ENCODE results near the gene RSRC1. TPM values are rescaled to one million over a fixed set of nuclear protein-coding genes. Genes with fewer than 3 reads are reported as not detected.

The RSRC1 gene
- total RNA-seq, 1 experiment from 2014 or later, result 37.9 TPM

DNA sequence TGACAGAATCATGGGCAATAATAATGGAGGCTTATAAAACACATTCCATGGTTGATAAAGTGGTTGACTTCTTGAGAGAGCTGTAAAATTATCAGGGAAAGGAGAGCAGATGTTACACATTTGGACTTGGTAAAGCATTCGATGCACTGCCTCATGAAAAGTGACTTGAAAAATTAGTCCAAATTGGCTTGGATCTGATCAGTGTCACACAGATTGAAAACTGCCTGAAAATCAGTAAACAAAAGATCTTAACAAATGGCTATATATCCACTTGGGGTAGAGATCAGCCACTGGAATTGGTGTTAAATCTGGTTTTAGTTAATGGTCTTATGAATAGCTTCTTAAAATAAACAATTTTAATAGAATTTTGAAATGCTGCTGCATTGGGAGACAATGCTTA lies 24.0 kb upstream of the RSRC1 start:
- peaks cover 21% of the 10 kb centered on the region for H3K27me3 Mint-ChIP-seq (ENCODE audit: low read depth)
- no peak overlapping the region for H4K91ac ChIP-seq (ENCODE audit: insufficient read length, low read depth, low read length)
- TF ChIP-seq, protein P1, sequence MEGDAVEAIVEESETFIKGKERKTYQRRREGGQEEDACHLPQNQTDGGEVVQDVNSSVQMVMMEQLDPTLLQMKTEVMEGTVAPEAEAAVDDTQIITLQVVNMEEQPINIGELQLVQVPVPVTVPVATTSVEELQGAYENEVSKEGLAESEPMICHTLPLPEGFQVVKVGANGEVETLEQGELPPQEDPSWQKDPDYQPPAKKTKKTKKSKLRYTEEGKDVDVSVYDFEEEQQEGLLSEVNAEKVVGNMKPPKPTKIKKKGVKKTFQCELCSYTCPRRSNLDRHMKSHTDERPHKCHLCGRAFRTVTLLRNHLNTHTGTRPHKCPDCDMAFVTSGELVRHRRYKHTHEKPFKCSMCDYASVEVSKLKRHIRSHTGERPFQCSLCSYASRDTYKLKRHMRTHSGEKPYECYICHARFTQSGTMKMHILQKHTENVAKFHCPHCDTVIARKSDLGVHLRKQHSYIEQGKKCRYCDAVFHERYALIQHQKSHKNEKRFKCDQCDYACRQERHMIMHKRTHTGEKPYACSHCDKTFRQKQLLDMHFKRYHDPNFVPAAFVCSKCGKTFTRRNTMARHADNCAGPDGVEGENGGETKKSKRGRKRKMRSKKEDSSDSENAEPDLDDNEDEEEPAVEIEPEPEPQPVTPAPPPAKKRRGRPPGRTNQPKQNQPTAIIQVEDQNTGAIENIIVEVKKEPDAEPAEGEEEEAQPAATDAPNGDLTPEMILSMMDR (conservative IDR thresholded peaks at IDR 0.05), result no peak
- no peaks in the 10 kb centered on the region for H3K79me1 ChIP-seq (ENCODE audit: insufficient read depth, low read depth, low read length, poor library complexity, severe bottlenecking)
- H2BK120ac ChIP-seq (ENCODE audit: low read depth, low read length, poor library complexity, severe bottlenecking), result no peak overlapping the region
- H3K18ac ChIP-seq (ENCODE audit: insufficient read length, low read depth, low read length), result no peak overlapping the region
- no peaks in the 10 kb centered on the region for H3K27me3 ChIP-seq (ENCODE audit: insufficient read depth, low read length)
- no peak overlapping the region for H2BK15ac ChIP-seq (ENCODE audit: low read depth, low read length)
- no peak overlapping the region for H3K56ac ChIP-seq (ENCODE audit: insufficient read length, low read depth, low read length)
- H3K4me2 ChIP-seq (ENCODE audit: insufficient read depth, insufficient read length, low read length), result no peak overlapping the region
- no peak overlapping the region for H2BK20ac ChIP-seq (ENCODE audit: low read depth, low read length, poor library complexity, severe bottlenecking)
- H3K4me1 Mint-ChIP-seq, result no peaks in the 10 kb centered on the region
- no peak overlapping the region for H3K27ac ChIP-seq (ENCODE audit: insufficient read length, low read depth, low read length)
- no peaks in the 10 kb centered on the region for H3K4me1 ChIP-seq (ENCODE audit: insufficient read depth, low read length)
- no peak for DNase-seq
- no peaks in the 10 kb centered on the region for H3K36me3 Mint-ChIP-seq (ENCODE audit: insufficient read depth in 1 of 3, low read depth in 3 of 3)
- no peak overlapping the region for H2BK5ac ChIP-seq (ENCODE audit: insufficient read length, low read length)
- no peaks in the 10 kb centered on the region for H4K20me1 ChIP-seq (ENCODE audit: control insufficient read depth, insufficient read depth, insufficient read length)
- no peak overlapping the region for H2BK12ac ChIP-seq (ENCODE audit: insufficient read length, low read depth, low read length)
- H3K23ac ChIP-seq (ENCODE audit: insufficient read length, low read depth, low read length), result no peak overlapping the region
- WGBS (ENCODE audit: extremely low coverage, insufficient read length, low lambda C conversion rate), result no CpG with 5 or more reads among the region's 1 CpG
- H3K79me2 ChIP-seq (ENCODE audit: insufficient read depth, low read length), result no peaks in the 10 kb centered on the region
- H3K23me2 ChIP-seq (ENCODE audit: insufficient read length, low read depth, low read length, poor library complexity, severe bottlenecking), result no peaks in the 10 kb centered on the region
- no peak overlapping the region for H3K14ac ChIP-seq (ENCODE audit: insufficient read depth, low read length)
- no peaks in the 10 kb centered on the region for H3K9me3 Mint-ChIP-seq
- no peak overlapping the region for H2AK5ac ChIP-seq (ENCODE audit: insufficient read length, low read length)
- H3K9ac ChIP-seq (ENCODE audit: extremely low read depth, insufficient read length, low read length), result no peak overlapping the region
- no peak overlapping the region for H4K5ac ChIP-seq (ENCODE audit: insufficient read length, low read depth, low read length)
- no peak overlapping the region for H3K27ac Mint-ChIP-seq
- H4K8ac ChIP-seq (replicated peaks; ENCODE audit: insufficient read length, low read depth, low read length), result no peak overlapping the region
- H3K9me3 ChIP-seq (ENCODE audit: control insufficient read depth, low read depth, low read length), result no peaks in the 10 kb centered on the region
- H2AFZ ChIP-seq (ENCODE audit: low read length), result no peak overlapping the region
- no peak overlapping the region for H3K4me3 Mint-ChIP-seq
- no peak overlapping the region for H3K4ac ChIP-seq (ENCODE audit: low read depth, low read length)
- no peak overlapping the region for H3T11ph ChIP-seq (ENCODE audit: low read length)
